Neural progenitor cell (in vitro differentiated cells): ENCODE data around the gene CBLB.

ENCODE experiments used
- CTCF ChIP-seq: fragments of 200-600 bp; sonication (generic); IDR thresholded peaks from 2 replicates; pipeline ENCODE4 v1.5.1; 2017; ENCODE audit warnings: antibody characterized with exemption, mild to moderate bottlenecking
- EZH2 ChIP-seq: fragments of 200-600 bp; sonication (generic); IDR thresholded peaks from 2 replicates; pipeline ENCODE4 v1.6.1; 2017; ENCODE audit warnings: antibody characterized with exemption, mild to moderate bottlenecking, moderate library complexity
- EZH2phosphoT487 ChIP-seq: fragments of 200-600 bp; sonication (generic); IDR thresholded peaks from 2 replicates; pipeline ENCODE4 v1.6.1; 2017; ENCODE audit warnings: antibody characterized with exemption

GRCh38 chr3:105780107-105780506, 88.7 kb downstream of the CBLB start:
- no peak for TF ChIP-seq CTCF
- no peak for TF ChIP-seq EZH2
- TF ChIP-seq EZH2phosphoT487, result no peak
